IPS-11a (cell line): Measurements from ENCODE around the gene SHLD3.
"Not testable (repeated sequence)": the region's sequence is repeated elsewhere in the genome, so short reads cannot be mapped to it uniquely, and the experiment has no call there.

Experiments used
- H3K4me3 ChIP-seq: one replicate; pipeline ENCODE4 v1.5.1; 2013; ENCODE audit warnings: low read depth, low read length, control low read depth

SHLD3 gene

GRCh38 chr5:65624571-65625555 is at the start of gene SHLD3, which contains the start of gene TRAPPC13:
TSS of gene SHLD3 (plus strand) at chr5:65625027. CDS start at chr5:65629588, 4,561 bp downstream.
TSS of gene TRAPPC13 (plus strand) at chr5:65625027. CDS start at chr5:65625061, 34 bp downstream.
- H3K4me3 ChIP-seq = peak within 1 kb of the TSS; percentile 90

- H3K4me3 ChIP-seq = no peak overlapping the region
Observed at GRCh38 chr5:65577141-65577540, 47.7 kb upstream of the SHLD3 start.

- H3K4me3 ChIP-seq = no peak overlapping the region
Observed at GRCh38 chr5:65588694-65589093, 36.1 kb upstream of the SHLD3 start.

GRCh38 chr5:65601761-65602160 is 23.1 kb upstream of the SHLD3 start:
- H3K4me3 ChIP-seq = not testable (repeated sequence)

GRCh38 chr5:65611524-65611923 is 13.3 kb upstream of the SHLD3 start:
- no peak overlapping the region for H3K4me3 ChIP-seq

- no peak overlapping the region for H3K4me3 ChIP-seq
Observed at GRCh38 chr5:65612298-65612907, 12.4 kb upstream of the SHLD3 start.

- H3K4me3 ChIP-seq = no peak overlapping the region
Observed at GRCh38 chr5:65620021-65620420, 4.8 kb upstream of the SHLD3 start.

GRCh38 chr5:65621961-65622360 is 2.9 kb upstream of the SHLD3 start:
- H3K4me3 ChIP-seq = not testable (repeated sequence)

- H3K4me3 ChIP-seq = peak overlapping the region; percentile 90
Observed at GRCh38 chr5:65623482-65623881, 1.3 kb upstream of the SHLD3 start.

GRCh38 chr5:65624025-65624570 is 729 bp upstream of the SHLD3 start, which contains the start of gene TRIM23:
TSS of gene TRIM23 (minus strand) at chr5:65624333. CDS start at chr5:65624274, 59 bp downstream.
- H3K4me3 ChIP-seq = peak within 1 kb of the TSS; percentile 90

GRCh38 chr5:65625743-65626142 is 916 bp downstream of the SHLD3 start:
- H3K4me3 ChIP-seq = peak overlapping the region; percentile 90

GRCh38 chr5:65630981-65631380 is 6.2 kb downstream of the SHLD3 start:
- H3K4me3 ChIP-seq = no peak overlapping the region

- H3K4me3 ChIP-seq = no peak overlapping the region
Observed at GRCh38 chr5:65640240-65640639, 15.4 kb downstream of the SHLD3 start.

- no peak overlapping the region for H3K4me3 ChIP-seq
Observed at GRCh38 chr5:65646938-65647337, 22.1 kb downstream of the SHLD3 start.

GRCh38 chr5:65647941-65648340 is 23.1 kb downstream of the SHLD3 start:
- H3K4me3 ChIP-seq = no peak overlapping the region

- no peak overlapping the region for H3K4me3 ChIP-seq
Observed at GRCh38 chr5:65651144-65651543, 26.3 kb downstream of the SHLD3 start.

GRCh38 chr5:65654713-65655112 is 29.9 kb downstream of the SHLD3 start:
- no peak overlapping the region for H3K4me3 ChIP-seq

GRCh38 chr5:65663804-65664521 is 39.1 kb downstream of the SHLD3 start:
- no peak overlapping the region for H3K4me3 ChIP-seq

- H3K4me3 ChIP-seq = no peak overlapping the region
Observed at GRCh38 chr5:65668696-65669095, 43.9 kb downstream of the SHLD3 start.

- H3K4me3 ChIP-seq = no peak overlapping the region
Observed at GRCh38 chr5:65672796-65673195, 48.0 kb downstream of the SHLD3 start.

- H3K4me3 ChIP-seq = no peak overlapping the region
Observed at GRCh38 chr5:65674749-65675148, 49.9 kb downstream of the SHLD3 start.
